Epithelial cell of esophagus (primary cell): ENCODE measurements around the gene PJA2.

Source experiments
- DNase-seq: peaks from one replicate; pipeline ENCODE4 v3.0.0; 2010; ENCODE audit warnings: low read depth
- H3K4me3 ChIP-seq: 2 replicates; pipeline ENCODE4 v1.5.1; 2011; ENCODE audit warnings: mild to moderate bottlenecking, low read length, control low read depth
- CTCF ChIP-seq: IDR thresholded peaks from 2 replicates; pipeline ENCODE4 v1.5.1; 2011; ENCODE audit warnings: low read depth, mild to moderate bottlenecking, low read length, control low read depth, inconsistent platforms; ENCODE audit not compliant: insufficient read depth; ENCODE audit errors: missing control alignments

Gene PJA2

GRCh38 chr5:109408991-109409843 lies 557 bp downstream of the PJA2 start:
- TF ChIP-seq CTCF = no peak
- peak overlapping the region; percentile 64 for H3K4me3 ChIP-seq
- peak; percentile 73 for DNase-seq

GRCh38 chr5:109407913-109408312 lies 1.9 kb downstream of the PJA2 start:
- H3K4me3 ChIP-seq = peak overlapping the region; percentile 64
- no peak for TF ChIP-seq CTCF
- no peak for DNase-seq

GRCh38 chr5:109406719-109407118 lies 3.1 kb downstream of the PJA2 start:
- TF ChIP-seq CTCF = no peak
- H3K4me3 ChIP-seq = no peak overlapping the region
- DNase-seq = no peak

- DNase-seq = no peak
- no peak for TF ChIP-seq CTCF
- H3K4me3 ChIP-seq = no peak overlapping the region
Observed at GRCh38 chr5:109404428-109404960, 5.3 kb downstream of the PJA2 start.

GRCh38 chr5:109403469-109403868 lies 6.3 kb downstream of the PJA2 start:
- TF ChIP-seq CTCF = no peak

GRCh38 chr5:109399092-109399759 lies 10.5 kb downstream of the PJA2 start:
- no peak overlapping the region for H3K4me3 ChIP-seq
- no peak for TF ChIP-seq CTCF
- no peak for DNase-seq

More at GRCh38 chr5:109403469-109403868, 6.3 kb downstream of the PJA2 start:
- H3K4me3 ChIP-seq = no peak overlapping the region
- DNase-seq = no peak
